Progenitor cell of endocrine pancreas (in vitro differentiated cells): ENCODE measurements around the gene F2RL3. TPM values are rescaled to one million over a fixed set of nuclear protein-coding genes. Genes with fewer than 3 reads are reported as not detected.

Source experiments
- DNase-seq: peaks from one replicate; pipeline ENCODE4 v3.0.0; 2021; ENCODE audit warnings: low spot score; ENCODE audit not compliant: unreplicated experiment
- H3K27ac Mint-ChIP-seq: 2 replicates; pipeline ENCODE4 v1.8.0; 2021; ENCODE audit warnings: mild to moderate bottlenecking, moderate library complexity, mixed read lengths
- H3K27me3 Mint-ChIP-seq: 2 replicates; pipeline ENCODE4 v1.8.0; 2021; ENCODE audit warnings: mixed read lengths
- H3K36me3 Mint-ChIP-seq: 2 replicates; pipeline ENCODE4 v1.8.0; 2022; ENCODE audit warnings: mixed read lengths; ENCODE audit not compliant: insufficient read depth
- H3K4me1 Mint-ChIP-seq: 2 replicates; pipeline ENCODE4 v1.8.0; 2021; ENCODE audit warnings: low read depth, mixed read lengths
- H3K4me3 Mint-ChIP-seq: 2 replicates; pipeline ENCODE4 v1.8.0; 2021; ENCODE audit warnings: low read depth, mild to moderate bottlenecking, moderate library complexity, mixed read lengths
- H3K9me3 Mint-ChIP-seq: 2 replicates; pipeline ENCODE4 v1.8.0; 2021; ENCODE audit warnings: low read depth, mixed read lengths
- total RNA-seq: library from RNA; stranded (reverse); gene quantifications from 2 replicates; pipeline ENCODE4 v1.2.1, GENCODE V29; 2021
- TF ChIP-seq, protein P1 (sequence below): fragments of 200-600 bp; sonication (generic); IDR thresholded peaks from one replicate; pipeline ENCODE4 v1.5.0; 2021; ENCODE audit warnings: antibody characterized with exemption, mild to moderate bottlenecking; ENCODE audit not compliant: unreplicated experiment

F2RL3 gene
- total RNA-seq, 1 donor from 2014 or later: not detected

DNA sequence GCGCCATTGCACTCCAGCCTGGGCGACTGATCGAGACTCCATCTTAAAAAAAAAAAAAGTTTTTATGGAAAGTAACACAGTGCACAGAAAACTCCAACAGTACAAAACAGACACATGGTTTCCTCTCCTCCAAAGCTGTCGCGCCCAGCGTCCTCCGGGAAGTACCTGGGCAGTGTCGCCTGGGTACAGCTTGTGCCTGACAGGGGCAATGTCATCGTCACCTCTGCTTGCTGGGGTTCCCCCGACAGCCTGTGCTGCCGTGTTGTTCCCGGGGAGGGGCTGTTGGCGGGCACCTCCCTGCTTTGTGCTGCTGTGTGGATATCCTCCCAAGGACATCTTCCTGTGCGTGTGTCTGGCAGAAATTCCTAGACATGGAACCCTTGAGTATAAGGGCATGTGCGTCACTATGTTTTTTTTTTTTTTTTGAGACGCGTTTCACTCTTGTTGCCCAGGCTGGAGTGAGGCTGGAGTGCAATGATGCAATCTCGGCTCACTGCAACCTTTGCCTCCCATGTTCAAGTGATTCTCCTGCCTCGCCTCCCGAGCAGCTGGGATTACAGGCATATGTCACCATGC lies 2.4 kb upstream of the F2RL3 start:
- no peaks in the 10 kb centered on the region for H3K27me3 Mint-ChIP-seq
- no peak overlapping the region for H3K4me3 Mint-ChIP-seq
- TF ChIP-seq, protein P1, sequence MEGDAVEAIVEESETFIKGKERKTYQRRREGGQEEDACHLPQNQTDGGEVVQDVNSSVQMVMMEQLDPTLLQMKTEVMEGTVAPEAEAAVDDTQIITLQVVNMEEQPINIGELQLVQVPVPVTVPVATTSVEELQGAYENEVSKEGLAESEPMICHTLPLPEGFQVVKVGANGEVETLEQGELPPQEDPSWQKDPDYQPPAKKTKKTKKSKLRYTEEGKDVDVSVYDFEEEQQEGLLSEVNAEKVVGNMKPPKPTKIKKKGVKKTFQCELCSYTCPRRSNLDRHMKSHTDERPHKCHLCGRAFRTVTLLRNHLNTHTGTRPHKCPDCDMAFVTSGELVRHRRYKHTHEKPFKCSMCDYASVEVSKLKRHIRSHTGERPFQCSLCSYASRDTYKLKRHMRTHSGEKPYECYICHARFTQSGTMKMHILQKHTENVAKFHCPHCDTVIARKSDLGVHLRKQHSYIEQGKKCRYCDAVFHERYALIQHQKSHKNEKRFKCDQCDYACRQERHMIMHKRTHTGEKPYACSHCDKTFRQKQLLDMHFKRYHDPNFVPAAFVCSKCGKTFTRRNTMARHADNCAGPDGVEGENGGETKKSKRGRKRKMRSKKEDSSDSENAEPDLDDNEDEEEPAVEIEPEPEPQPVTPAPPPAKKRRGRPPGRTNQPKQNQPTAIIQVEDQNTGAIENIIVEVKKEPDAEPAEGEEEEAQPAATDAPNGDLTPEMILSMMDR: no peak
- H3K27ac Mint-ChIP-seq: no peak overlapping the region
- no peak for DNase-seq
- H3K4me1 Mint-ChIP-seq: no peaks in the 10 kb centered on the region
- peaks cover 9% of the 10 kb centered on the region for H3K36me3 Mint-ChIP-seq
- H3K9me3 Mint-ChIP-seq: peaks cover 13% of the 10 kb centered on the region

DNA sequence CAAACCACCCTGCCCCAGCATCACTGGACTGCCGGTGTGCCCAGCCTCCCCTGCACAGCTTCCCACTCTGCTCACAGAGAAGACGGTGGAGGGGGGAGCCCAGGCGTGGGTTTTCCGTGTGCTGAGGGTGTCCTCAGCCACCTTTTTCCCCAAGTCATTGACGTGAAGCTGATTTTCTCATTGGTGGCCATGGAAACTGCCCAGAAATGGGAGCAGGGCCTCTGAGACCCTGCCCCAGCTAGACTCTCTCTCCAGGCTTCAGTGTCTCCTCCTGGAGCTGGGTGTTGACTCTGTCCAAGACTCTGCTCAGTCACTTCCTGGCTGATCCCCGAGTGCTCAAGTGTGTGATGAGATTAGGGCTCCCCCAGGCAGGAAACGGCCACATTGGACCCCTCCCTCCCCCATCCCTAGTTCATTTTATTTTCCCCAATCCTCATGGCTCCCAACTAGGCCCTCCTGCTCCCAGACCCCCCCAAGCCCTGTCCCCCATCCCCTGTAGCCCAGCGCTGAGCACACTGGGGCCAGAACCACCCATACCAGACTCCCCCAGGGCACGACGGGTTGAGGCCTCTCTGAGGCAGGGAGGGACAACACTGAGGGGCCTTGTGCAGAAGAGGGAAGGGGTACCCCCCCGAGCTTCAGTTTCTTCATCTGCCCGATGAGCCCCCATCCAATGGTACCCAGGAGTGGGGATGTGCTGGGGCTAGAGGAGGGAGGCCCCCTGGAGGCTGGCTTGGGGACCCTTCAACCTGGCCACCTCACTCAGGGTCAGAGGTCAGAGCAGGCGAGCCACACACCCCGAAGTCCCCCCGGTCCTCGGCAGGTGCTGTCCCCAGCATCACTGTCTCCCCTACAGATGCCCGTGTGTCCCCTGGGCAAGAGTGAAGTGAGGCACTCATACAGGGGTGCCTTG lies 1.2 kb upstream of the F2RL3 start:
- no peaks in the 10 kb centered on the region for H3K4me1 Mint-ChIP-seq
- no peak for DNase-seq
- TF ChIP-seq, protein P1: no peak
- no peak overlapping the region for H3K4me3 Mint-ChIP-seq
- peaks cover 5% of the 10 kb centered on the region for H3K9me3 Mint-ChIP-seq
- no peak overlapping the region for H3K27ac Mint-ChIP-seq
- peaks cover 2% of the 10 kb centered on the region for H3K36me3 Mint-ChIP-seq
- H3K27me3 Mint-ChIP-seq: no peaks in the 10 kb centered on the region

DNA sequence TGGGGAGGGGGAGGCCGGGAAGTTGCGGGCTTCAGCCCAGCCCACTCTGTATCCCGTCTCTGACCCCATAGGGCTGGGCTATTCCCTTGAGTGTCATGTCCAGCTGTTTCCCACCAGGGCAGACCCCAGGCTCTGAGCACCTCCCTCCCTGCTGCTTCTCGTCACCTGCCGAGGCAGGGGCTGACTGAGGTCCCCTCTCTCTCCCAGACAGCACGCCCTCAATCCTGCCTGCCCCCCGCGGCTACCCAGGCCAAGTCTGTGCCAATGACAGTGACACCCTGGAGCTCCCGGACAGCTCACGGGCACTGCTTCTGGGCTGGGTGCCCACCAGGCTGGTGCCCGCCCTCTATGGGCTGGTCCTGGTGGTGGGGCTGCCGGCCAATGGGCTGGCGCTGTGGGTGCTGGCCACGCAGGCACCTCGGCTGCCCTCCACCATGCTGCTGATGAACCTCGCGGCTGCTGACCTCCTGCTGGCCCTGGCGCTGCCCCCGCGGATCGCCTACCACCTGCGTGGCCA lies 625 bp downstream of the F2RL3 start:
- Mint-ChIP-seq H3K27me3 (peaks cover under 1% of the 10 kb centered on the region), H3K36me3 (no peaks in the 10 kb centered on the region), H3K27ac (no peak overlapping the region), H3K4me1 (no peaks in the 10 kb centered on the region), H3K4me3 (no peak overlapping the region), H3K9me3 (no peaks in the 10 kb centered on the region)
- no peak for DNase-seq
- TF ChIP-seq, protein P1: no peak

DNA sequence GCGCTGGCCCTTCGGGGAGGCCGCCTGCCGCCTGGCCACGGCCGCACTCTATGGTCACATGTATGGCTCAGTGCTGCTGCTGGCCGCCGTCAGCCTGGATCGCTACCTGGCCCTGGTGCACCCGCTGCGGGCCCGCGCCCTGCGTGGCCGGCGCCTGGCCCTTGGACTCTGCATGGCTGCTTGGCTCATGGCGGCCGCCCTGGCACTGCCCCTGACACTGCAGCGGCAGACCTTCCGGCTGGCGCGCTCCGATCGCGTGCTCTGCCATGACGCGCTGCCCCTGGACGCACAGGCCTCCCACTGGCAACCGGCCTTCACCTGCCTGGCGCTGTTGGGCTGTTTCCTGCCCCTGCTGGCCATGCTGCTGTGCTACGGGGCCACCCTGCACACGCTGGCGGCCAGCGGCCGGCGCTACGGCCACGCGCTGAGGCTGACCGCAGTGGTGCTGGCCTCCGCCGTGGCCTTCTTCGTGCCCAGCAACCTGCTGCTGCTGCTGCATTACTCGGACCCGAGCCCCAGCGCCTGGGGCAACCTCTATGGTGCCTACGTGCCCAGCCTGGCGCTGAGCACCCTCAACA lies 1.2 kb downstream of the F2RL3 start:
- H3K36me3 Mint-ChIP-seq: no peaks in the 10 kb centered on the region
- peaks cover 5% of the 10 kb centered on the region for H3K27me3 Mint-ChIP-seq
- H3K4me1 Mint-ChIP-seq: no peaks in the 10 kb centered on the region
- H3K27ac Mint-ChIP-seq: no peak overlapping the region
- H3K9me3 Mint-ChIP-seq: no peaks in the 10 kb centered on the region
- no peak overlapping the region for H3K4me3 Mint-ChIP-seq
- TF ChIP-seq, protein P1: no peak
- DNase-seq: no peak

DNA sequence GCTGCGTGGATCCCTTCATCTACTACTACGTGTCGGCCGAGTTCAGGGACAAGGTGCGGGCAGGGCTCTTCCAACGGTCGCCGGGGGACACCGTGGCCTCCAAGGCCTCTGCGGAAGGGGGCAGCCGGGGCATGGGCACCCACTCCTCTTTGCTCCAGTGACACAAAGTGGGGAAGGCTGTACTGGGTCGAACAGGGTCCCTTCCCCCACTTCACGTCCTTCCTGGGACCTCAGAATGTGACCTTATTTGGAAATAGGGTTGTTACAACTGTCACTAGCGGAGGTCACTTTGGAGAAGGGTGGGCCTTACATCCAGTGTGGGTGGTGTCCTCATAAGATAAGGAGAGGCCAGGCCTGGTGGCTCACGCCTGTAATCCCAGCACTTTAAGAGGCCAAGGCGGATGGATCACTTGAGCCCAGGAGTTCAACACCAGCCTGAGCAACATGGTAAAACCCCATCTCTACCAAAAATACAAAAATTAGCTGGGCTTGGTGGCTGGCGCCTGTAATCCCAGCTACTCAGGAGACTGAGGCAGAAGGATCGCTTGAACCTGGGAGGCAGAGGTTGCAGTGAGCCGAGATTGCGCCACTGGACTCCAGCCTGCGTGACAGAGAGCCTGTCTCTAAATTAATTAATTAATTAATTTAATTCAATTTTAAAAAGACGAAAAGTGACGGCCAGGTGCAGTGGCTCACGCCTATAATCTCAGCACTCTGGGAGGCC lies 1.8 kb downstream of the F2RL3 start:
- Mint-ChIP-seq H3K4me3 (no peak overlapping the region), H3K9me3 (no peaks in the 10 kb centered on the region), H3K27me3 (peaks cover 12% of the 10 kb centered on the region), H3K27ac (no peak overlapping the region), H3K4me1 (no peaks in the 10 kb centered on the region), H3K36me3 (no peaks in the 10 kb centered on the region)
- TF ChIP-seq, protein P1: no peak
- no peak for DNase-seq
